GM15510 (cell line): ENCODE results near the gene NXPH1.

Source experiments
- POLR2A ChIP-seq: IDR thresholded peaks from 3 replicates; pipeline ENCODE4 v1.6.1; 2011; ENCODE audit warnings: borderline replicate concordance; ENCODE audit not compliant: insufficient read length; ENCODE audit errors: extremely low read depth

The NXPH1 gene

GRCh38 chr7:8591289-8591688 is 157.9 kb downstream of the NXPH1 start:
- no peak for TF ChIP-seq POLR2A

GRCh38 chr7:8592167-8592566 is 158.8 kb downstream of the NXPH1 start:
- TF ChIP-seq POLR2A, result no peak

DNA sequence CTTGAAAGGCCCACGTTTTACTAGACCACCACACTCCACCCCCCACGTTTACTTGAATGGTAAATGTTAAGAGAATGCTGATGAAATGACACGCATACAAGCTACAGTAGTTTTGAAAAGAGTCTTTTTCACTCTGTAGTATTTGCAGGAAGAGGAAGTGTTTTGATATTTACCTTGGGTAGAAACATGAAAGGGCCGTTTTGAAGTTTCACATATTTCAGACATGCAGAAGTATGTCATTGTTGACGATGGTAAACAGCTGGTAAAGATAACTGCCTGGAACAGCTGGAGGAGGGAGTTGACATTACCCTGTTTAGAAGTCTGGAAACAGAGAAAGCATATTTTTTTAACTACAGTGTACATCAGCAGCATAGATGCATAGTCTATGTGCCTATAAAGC is 160.7 kb downstream of the NXPH1 start:
- TF ChIP-seq POLR2A, result no peak

DNA sequence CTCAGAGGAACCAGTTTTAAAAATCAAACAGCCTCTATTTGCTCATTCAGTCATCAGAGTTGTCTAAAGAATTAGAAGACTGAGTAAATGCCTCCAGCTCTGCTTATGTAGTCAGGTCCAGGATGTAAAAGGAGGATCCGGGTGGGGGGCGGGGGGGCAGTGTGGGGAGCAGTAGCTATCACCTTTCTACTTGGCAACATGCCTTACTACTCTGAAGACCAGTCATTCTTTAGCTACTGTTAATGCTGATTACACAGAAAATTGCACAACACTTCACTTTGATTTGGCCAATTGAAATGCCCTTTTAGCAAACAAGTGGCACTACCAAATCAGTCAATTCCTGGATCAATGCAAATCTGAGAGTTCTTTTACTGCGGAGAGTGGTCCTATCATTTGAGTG is 164.2 kb downstream of the NXPH1 start:
- no peak for TF ChIP-seq POLR2A

GRCh38 chr7:8601121-8601520 is 167.7 kb downstream of the NXPH1 start:
- TF ChIP-seq POLR2A, result no peak

GRCh38 chr7:8605221-8605620 is 171.8 kb downstream of the NXPH1 start:
- no peak for TF ChIP-seq POLR2A

DNA sequence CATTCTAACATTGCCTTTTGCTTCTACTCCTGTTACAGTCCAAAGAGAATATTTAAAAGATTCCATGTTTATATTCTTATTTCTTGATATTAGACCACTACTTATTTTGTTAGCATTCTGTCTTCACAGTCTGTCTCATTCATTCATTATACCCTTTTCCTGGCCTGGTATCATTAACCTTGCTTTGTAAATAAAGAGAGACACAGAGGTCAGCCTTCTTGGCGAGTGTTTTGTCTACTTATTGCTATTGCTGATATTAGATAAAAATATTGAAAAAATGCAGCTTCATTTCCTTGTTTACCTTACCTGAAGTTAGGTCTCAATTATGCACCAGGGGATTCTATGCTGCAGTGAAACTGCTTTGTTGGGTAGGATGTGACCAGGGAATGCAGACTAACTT is 179.2 kb downstream of the NXPH1 start:
- TF ChIP-seq POLR2A, result no peak

DNA sequence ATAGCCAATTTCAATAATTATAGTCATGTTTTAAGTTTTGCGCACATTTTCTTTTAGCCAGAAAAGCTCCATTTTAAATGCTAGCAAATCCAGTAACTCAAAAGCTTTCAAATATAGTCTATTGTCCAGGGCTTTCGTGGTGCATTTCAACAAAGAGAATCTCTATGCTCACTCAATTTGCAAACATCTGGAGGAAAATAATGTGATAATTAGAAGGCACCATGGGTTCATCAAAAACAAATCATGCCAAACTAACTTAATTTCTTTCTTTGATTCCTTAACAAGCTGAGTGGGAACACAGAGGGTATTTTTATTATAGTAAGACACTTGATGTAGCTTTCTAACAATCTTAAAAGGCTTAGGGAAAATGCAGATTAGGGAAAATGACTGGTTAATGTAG is 179.8 kb downstream of the NXPH1 start:
- TF ChIP-seq POLR2A, result no peak

DNA sequence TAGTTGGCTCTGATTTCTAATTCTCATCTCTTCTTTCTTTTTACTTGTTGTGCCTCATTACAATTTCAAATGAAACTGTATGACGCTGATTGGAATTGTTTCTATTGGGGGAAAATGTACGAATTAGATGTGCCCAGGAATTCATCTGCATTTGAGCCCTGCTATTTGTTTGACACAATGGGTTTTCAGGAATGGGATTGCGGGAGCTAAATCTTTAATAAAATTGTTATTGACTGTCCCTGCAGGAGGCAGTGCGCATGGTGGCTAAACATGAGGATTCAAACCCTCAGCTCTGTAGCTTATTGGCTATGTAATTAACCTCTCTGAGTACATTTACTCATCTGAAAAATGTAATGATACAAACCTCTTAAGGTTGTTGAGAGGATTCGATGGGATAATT is 181.6 kb downstream of the NXPH1 start:
- TF ChIP-seq POLR2A, result no peak

- no peak for TF ChIP-seq POLR2A
These were observed 185.1 kb downstream of the NXPH1 start for GRCh38 chr7:8618441-8619070.

- TF ChIP-seq POLR2A, result no peak
These were observed 186.8 kb downstream of the NXPH1 start for GRCh38 chr7:8620169-8620568.

DNA sequence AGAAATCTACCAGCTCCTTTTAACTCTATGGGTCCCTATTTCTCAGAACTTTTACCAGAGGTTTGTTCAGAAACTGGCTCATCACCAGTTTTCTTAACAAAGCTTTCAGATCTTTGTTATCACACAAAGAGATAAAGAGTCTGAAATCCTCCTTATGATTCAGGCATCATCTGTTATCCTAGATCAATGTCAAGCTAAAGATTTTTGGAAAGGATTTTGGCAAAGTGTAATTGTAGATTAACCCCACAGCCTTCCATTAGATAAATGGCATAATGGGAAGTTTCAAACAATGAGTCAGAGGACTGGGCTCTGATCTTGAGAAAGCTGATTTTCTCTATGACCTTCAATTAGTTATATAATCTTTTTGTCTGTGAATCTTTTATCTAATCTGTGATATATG is 192.2 kb downstream of the NXPH1 start:
- TF ChIP-seq POLR2A, result no peak

GRCh38 chr7:8627325-8627724 is 193.9 kb downstream of the NXPH1 start:
- TF ChIP-seq POLR2A, result no peak

GRCh38 chr7:8628656-8629055 is 195.2 kb downstream of the NXPH1 start:
- TF ChIP-seq POLR2A, result no peak

DNA sequence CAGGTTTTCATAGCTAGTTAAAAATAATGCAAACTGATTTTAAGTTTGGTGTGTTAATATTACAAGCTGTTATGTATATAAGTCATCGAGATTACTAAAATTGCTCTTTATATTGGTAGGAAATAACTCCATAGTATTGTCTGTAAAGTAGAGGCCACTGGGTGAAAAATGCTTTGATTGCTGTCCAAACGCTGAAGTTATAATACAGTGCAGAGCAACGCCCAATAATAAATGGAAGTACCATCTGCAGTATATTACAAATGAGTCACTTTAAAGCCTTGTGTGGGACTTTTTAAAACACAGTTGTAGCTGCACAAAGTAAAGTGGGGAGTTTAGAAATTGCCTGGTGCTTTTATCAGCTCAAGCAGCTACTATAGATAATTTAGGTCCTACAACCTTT is 196.1 kb downstream of the NXPH1 start:
- no peak for TF ChIP-seq POLR2A

GRCh38 chr7:8637322-8637721 is 203.9 kb downstream of the NXPH1 start:
- no peak for TF ChIP-seq POLR2A

GRCh38 chr7:8638076-8638475 is 204.7 kb downstream of the NXPH1 start:
- TF ChIP-seq POLR2A, result no peak
